Activated naive CD8-positive, alpha-beta T cell (primary cell): ENCODE data around the gene CDO1.

Experiments
- H3K27ac Mint-ChIP-seq: one replicate; pipeline ENCODE4 v1.8.0; 2021; ENCODE audit warnings: mixed read lengths
- H3K27me3 Mint-ChIP-seq: one replicate; pipeline ENCODE4 v1.8.0; 2021; ENCODE audit warnings: mixed read lengths
- H3K36me3 Mint-ChIP-seq: one replicate; pipeline ENCODE4 v1.8.0; 2021; ENCODE audit warnings: mixed read lengths
- H3K4me1 Mint-ChIP-seq: one replicate; pipeline ENCODE4 v1.8.0; 2021; ENCODE audit warnings: low read depth, mixed read lengths
- H3K4me3 Mint-ChIP-seq: one replicate; pipeline ENCODE4 v1.8.0; 2021; ENCODE audit warnings: mild to moderate bottlenecking, mixed read lengths
- H3K9me3 Mint-ChIP-seq: one replicate; pipeline ENCODE4 v1.8.0; 2021; ENCODE audit warnings: low read depth, mixed read lengths

Gene CDO1

GRCh38 chr5:115785381-115786065 is 30.9 kb downstream of the CDO1 start:
- Mint-ChIP-seq H3K4me1 (no peaks in the 10 kb centered on the region), H3K9me3 (no peaks in the 10 kb centered on the region), H3K4me3 (no peak overlapping the region), H3K27ac (no peak overlapping the region), H3K36me3 (no peaks in the 10 kb centered on the region), H3K27me3 (peaks cover 30% of the 10 kb centered on the region)

- H3K4me3 Mint-ChIP-seq, result no peak overlapping the region
- no peak overlapping the region for H3K27ac Mint-ChIP-seq
- H3K9me3 Mint-ChIP-seq, result no peaks in the 10 kb centered on the region
- peaks cover 21% of the 10 kb centered on the region for H3K27me3 Mint-ChIP-seq
- no peaks in the 10 kb centered on the region for H3K36me3 Mint-ChIP-seq
- H3K4me1 Mint-ChIP-seq, result no peaks in the 10 kb centered on the region
These were observed 38.0 kb downstream of the CDO1 start for GRCh38 chr5:115778417-115778816.

DNA sequence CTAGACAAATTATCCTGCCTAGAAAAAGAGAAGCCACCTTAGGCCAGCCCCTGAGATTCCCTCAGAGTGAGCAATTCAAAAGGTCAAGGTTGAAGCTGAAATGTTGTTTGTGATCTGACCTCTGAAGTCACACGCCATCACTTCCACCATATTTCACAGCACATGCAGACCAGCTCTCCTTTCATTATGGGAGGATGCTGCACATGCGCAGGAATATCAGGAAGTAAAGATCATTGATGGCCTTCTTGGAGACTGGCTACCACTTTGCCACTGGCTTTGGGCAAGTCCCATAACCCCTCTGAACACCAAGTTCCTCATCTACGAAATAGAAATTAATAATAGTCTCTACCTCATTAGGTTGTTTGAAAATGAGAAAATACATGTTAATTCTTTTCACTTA is 39.5 kb downstream of the CDO1 start:
- Mint-ChIP-seq H3K4me3 (no peak overlapping the region), H3K4me1 (no peaks in the 10 kb centered on the region), H3K27ac (no peak overlapping the region), H3K27me3 (peaks cover 20% of the 10 kb centered on the region), H3K36me3 (no peaks in the 10 kb centered on the region), H3K9me3 (no peaks in the 10 kb centered on the region)

- Mint-ChIP-seq H3K4me3 (no peak overlapping the region), H3K4me1 (no peaks in the 10 kb centered on the region), H3K9me3 (no peaks in the 10 kb centered on the region), H3K27ac (no peak overlapping the region), H3K36me3 (no peaks in the 10 kb centered on the region), H3K27me3 (peaks cover 14% of the 10 kb centered on the region)
These were observed 40.5 kb downstream of the CDO1 start for GRCh38 chr5:115775999-115776398.

GRCh38 chr5:115774684-115775083 is 41.8 kb downstream of the CDO1 start:
- no peak overlapping the region for H3K4me3 Mint-ChIP-seq
- H3K9me3 Mint-ChIP-seq, result no peaks in the 10 kb centered on the region
- H3K27ac Mint-ChIP-seq, result no peak overlapping the region
- H3K36me3 Mint-ChIP-seq, result no peaks in the 10 kb centered on the region
- H3K4me1 Mint-ChIP-seq, result no peaks in the 10 kb centered on the region
- H3K27me3 Mint-ChIP-seq, result peaks cover 9% of the 10 kb centered on the region

GRCh38 chr5:115772731-115773475 is 43.6 kb downstream of the CDO1 start:
- H3K36me3 Mint-ChIP-seq, result no peaks in the 10 kb centered on the region
- no peaks in the 10 kb centered on the region for H3K9me3 Mint-ChIP-seq
- H3K4me1 Mint-ChIP-seq, result no peaks in the 10 kb centered on the region
- H3K27ac Mint-ChIP-seq, result no peak overlapping the region
- peaks cover 9% of the 10 kb centered on the region for H3K27me3 Mint-ChIP-seq
- no peak overlapping the region for H3K4me3 Mint-ChIP-seq

GRCh38 chr5:115770466-115770865 is 46.0 kb downstream of the CDO1 start:
- no peaks in the 10 kb centered on the region for H3K36me3 Mint-ChIP-seq
- no peaks in the 10 kb centered on the region for H3K27me3 Mint-ChIP-seq
- H3K4me1 Mint-ChIP-seq, result no peaks in the 10 kb centered on the region
- H3K9me3 Mint-ChIP-seq, result no peaks in the 10 kb centered on the region
- H3K4me3 Mint-ChIP-seq, result no peak overlapping the region
- H3K27ac Mint-ChIP-seq, result no peak overlapping the region

DNA sequence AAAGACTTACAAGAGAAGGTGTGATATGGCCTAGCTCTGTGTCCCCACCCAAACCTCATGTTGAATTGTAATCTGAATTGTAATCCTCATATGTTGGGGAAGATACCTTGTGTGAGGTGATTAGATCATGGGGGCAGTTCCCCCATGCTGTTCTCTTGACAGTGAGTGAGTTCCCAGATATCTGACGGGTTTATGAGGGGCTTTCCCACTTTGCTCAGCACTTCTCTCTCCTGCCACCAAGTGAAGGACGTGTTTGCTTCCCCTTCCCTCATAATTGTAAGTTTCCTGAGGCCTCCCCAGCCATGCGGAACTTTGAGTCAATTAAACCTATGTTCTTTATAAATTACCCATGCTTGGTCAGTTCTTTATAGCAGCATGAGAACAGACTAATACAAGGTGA is 49.0 kb downstream of the CDO1 start:
- Mint-ChIP-seq H3K4me3 (no peak overlapping the region), H3K36me3 (peaks cover 3% of the 10 kb centered on the region), H3K9me3 (no peaks in the 10 kb centered on the region), H3K27ac (no peak overlapping the region), H3K4me1 (no peaks in the 10 kb centered on the region), H3K27me3 (peaks cover 5% of the 10 kb centered on the region)

- H3K36me3 Mint-ChIP-seq, result peaks cover 3% of the 10 kb centered on the region
- H3K27ac Mint-ChIP-seq, result no peak overlapping the region
- H3K4me3 Mint-ChIP-seq, result no peak overlapping the region
- no peaks in the 10 kb centered on the region for H3K4me1 Mint-ChIP-seq
- H3K9me3 Mint-ChIP-seq, result no peaks in the 10 kb centered on the region
- H3K27me3 Mint-ChIP-seq, result peaks cover 5% of the 10 kb centered on the region
These were observed 49.9 kb downstream of the CDO1 start for GRCh38 chr5:115766608-115767007.

- Mint-ChIP-seq H3K4me1 (no peaks in the 10 kb centered on the region), H3K27ac (no peak overlapping the region), H3K4me3 (no peak overlapping the region)
These were observed 58.1 kb downstream of the CDO1 start for GRCh38 chr5:115758356-115758755.

GRCh38 chr5:115755675-115756074 is 60.8 kb downstream of the CDO1 start:
- H3K9me3 Mint-ChIP-seq, result no peaks in the 10 kb centered on the region
- no peaks in the 10 kb centered on the region for H3K36me3 Mint-ChIP-seq
- H3K4me3 Mint-ChIP-seq, result no peak overlapping the region
- peaks cover 2% of the 10 kb centered on the region for H3K4me1 Mint-ChIP-seq
- H3K27me3 Mint-ChIP-seq, result peaks cover 8% of the 10 kb centered on the region
- no peak overlapping the region for H3K27ac Mint-ChIP-seq

More at GRCh38 chr5:115758356-115758755, 58.1 kb downstream of the CDO1 start:
- Mint-ChIP-seq H3K9me3 (no peaks in the 10 kb centered on the region), H3K36me3 (peaks cover under 1% of the 10 kb centered on the region), H3K27me3 (peaks cover 8% of the 10 kb centered on the region)
